GM19025 (cell line): ENCODE data around the gene LYL1.
A peak's percentile ranks its signal among the peaks of the same experiment; 100 is the strongest.
"Not testable (repeated sequence)": the region's sequence is repeated elsewhere in the genome, so short reads cannot be mapped to it uniquely, and the experiment has no call there.

Experiments
- ATAC-seq: cut with Tn5 transposase; IDR thresholded peaks from one replicate; pipeline ENCODE4 v1.9.1; 2021; ENCODE audit warnings: mild to moderate bottlenecking, low read depth, moderate library complexity; ENCODE audit not compliant: unreplicated experiment

The LYL1 gene

GRCh38 chr19:13102666-13103580 is at the start of gene LYL1:
TSS of gene LYL1 (minus strand) at chr19:13102858. CDS start at chr19:13101171, 1,687 bp downstream.
- peak; percentile 33 for ATAC-seq

DNA sequence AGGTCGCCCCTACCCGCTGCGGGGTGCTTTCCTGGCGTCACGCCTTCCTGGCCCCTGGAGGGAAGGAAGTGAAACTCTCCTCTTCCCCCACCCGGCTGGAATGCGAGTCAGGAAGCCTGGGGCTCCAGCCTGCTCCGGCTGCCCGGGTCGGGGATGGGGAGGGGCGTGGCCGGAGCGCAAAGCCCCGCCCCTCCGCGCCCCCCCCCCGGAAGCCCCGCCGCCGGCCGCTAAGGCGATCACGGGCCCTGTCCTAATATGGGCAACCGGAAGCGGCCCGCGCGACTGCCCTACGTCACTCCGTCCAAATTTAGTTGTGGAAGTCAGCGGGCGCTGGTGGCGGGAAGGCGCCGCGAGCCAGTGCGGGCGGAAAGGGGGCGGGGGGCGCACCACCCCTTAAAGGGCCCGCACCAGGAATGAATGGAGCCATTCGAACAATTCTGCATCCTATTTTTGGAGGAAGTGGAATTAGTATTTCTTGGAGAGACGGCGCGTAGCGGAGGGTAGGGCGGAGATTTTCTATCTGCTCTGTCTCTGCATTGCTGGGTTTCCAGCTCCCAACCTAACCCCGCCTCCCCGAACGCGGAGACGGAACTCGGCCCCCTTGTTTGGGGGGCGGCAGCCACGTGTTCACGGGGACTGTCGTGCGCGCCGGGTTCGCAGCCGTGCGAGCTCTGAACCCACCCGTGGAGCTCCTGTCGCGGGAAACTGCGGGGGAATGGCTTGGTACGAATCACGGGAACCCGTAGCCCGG is 49.1 kb upstream of the LYL1 start:
- ATAC-seq = peak; percentile 42

GRCh38 chr19:13150931-13151604 is 48.4 kb upstream of the LYL1 start:
- no peak for ATAC-seq

- peak; percentile 34 for ATAC-seq
Observed at GRCh38 chr19:13150187-13150930, 47.7 kb upstream of the LYL1 start, which contains the start of the genes IER2 and STX10. TSS of gene IER2 (plus strand) at chr19:13150411. CDS start at chr19:13153187, 2,776 bp downstream. TSS of gene STX10 (minus strand) at chr19:13150375. CDS start at chr19:13150173, 202 bp downstream.

DNA sequence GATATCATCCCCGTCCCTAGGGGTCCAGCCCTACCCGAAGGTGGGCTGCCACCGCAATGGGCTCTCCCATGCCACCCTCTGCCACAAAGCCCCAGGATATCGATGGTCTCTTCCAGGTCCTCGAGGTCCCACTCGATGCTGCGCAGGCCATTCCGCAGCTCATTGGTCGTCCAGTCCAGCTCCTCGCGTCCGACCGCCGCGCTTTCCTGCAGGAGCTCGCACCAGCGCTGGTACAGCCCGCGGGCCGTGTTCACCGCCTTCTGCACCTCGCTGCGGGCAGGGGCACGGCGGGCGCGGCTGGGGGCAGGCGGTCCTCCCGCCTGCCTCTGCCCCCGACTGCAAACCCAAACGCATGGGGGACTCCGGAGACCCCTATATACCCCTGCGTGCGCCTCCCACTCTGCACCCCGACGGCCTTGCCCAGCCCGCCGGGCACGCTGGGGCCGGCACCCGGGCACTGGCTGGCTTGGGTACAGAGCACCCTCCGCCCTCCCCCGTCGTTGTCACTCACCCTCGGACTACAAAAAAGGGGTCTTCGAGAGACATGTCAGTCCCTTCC is 47.0 kb upstream of the LYL1 start:
- peak; percentile 1 for ATAC-seq

- not testable (repeated sequence) for ATAC-seq
Observed at GRCh38 chr19:13149173-13149627, 46.5 kb upstream of the LYL1 start.

GRCh38 chr19:13146763-13147563 is 44.3 kb upstream of the LYL1 start:
- no peak for ATAC-seq

DNA sequence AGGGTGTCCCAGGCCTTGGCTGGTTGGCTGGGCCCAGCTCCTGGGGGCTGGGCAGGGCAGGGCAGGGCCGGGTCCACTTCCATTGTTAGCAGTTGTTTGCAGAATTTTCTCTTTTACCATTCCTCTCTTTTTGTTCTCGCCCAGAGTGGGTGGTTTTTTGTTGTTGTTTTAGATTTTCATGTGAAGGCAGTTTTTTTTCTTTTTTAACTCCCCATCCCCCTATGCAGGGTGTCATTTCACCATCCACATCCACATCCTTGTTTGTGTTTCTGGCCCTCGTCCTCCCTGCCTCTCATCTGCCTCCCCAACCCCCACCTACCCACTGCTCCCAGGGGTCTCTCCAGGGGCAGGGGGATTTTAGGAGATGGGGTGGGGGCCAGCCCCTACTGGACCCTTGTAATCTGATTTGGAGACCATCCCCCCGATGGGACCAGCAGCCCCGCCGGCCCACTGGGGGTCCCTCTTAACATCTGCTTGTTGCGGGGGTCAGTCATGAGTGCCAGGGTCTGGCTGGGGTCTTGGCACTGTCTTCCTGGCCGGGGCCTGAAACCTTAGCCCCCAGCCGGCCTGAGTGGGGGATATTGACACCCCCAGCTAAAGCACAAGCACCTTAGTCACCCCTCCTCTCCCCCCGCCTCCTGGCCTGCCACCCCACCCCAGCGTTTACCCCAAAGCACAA is 37.1 kb upstream of the LYL1 start:
- ATAC-seq = no peak

- ATAC-seq = no peak
Observed at GRCh38 chr19:13138916-13139198, 36.2 kb upstream of the LYL1 start.

DNA sequence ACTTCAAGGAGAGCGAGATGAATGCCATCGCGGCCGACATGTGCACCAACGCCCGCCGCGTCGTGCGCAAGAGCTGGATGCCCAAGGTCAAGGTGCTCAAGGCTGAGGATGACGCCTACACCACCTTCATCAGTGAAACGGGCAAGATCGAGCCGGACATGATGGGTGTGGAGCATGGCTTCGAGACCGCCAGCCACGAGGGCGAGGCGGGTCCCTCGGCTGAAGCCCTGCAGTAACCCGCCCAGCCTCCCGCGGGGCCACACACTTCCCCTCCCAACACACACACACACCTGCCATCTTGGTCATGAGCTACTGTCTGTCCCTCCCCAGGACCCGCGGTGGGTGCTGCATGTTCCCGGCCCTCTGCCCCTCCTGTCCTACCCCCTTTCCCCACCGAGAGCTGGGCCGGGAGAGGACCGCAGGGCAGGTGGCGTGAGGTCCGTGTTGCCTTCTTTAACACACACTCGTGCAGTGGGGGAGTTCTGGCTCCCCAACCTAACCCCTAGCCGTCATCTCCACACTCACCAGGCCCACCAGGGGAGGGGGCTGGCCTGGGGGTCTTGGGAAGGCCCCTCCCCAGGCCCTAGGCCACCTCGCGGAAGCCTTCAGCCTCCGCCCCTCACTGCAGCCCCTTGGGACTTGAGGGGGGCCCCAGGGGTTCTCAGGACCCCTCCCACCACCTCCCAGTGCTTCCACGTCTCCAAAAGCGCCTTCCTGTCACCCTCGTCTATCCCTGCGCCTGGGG is 35.7 kb upstream of the LYL1 start:
- no peak for ATAC-seq

DNA sequence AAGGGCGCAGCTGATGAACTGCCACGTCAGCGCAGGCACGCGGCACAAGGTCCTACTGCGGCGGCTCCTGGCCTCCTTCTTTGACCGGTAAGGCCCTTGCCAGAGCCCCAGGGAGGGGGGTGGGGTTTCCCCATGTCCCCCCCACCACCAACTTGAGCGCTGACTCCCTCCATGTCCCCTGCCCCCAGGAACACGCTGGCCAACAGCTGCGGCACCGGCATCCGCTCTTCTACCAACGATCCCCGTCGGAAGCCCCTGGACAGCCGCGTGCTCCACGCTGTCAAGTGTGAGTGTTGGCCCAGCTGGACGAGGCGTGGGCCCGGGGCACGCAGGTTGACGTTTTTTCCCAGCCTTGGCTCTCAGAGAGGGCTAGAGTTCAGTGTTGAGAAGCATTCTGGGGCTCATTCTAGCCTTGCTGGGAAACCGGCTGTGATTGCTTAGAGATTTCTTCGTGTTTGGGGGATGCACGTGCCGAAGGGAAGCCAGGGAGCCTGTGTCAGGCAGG is 34.7 kb upstream of the LYL1 start:
- ATAC-seq = no peak

DNA sequence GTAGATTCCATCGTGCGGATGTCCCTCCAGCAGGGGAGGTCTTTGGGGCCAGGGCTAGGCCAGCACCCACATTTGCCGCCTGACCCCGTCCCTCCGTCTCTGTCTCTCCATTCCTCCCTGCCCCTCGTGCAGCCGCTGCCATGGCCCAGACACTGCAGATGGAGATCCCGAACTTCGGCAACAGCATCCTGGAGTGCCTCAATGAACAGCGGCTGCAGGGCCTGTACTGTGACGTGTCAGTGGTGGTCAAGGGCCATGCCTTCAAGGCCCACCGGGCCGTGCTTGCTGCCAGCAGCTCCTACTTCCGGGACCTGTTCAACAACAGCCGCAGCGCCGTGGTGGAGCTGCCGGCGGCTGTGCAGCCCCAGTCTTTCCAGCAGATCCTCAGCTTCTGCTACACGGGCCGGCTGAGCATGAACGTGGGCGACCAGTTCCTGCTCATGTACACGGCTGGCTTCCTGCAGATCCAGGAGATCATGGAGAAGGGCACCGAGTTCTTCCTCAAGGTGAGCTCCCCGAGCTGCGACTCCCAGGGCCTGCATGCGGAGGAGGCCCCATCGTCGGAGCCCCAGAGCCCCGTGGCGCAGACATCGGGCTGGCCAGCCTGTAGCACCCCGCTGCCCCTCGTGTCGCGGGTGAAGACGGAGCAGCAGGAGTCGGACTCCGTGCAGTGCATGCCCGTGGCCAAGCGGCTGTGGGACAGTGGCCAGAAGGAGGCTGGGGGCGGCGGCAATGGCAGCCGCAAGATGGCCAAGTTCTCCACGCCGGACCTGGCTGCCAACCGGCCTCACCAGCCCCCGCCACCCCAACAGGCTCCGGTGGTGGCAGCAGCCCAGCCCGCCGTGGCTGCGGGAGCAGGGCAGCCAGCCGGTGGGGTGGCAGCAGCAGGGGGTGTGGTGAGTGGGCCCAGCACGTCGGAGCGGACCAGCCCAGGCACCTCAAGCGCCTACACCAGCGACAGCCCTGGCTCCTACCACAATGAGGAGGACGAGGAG is 32.7 kb upstream of the LYL1 start:
- no peak for ATAC-seq

DNA sequence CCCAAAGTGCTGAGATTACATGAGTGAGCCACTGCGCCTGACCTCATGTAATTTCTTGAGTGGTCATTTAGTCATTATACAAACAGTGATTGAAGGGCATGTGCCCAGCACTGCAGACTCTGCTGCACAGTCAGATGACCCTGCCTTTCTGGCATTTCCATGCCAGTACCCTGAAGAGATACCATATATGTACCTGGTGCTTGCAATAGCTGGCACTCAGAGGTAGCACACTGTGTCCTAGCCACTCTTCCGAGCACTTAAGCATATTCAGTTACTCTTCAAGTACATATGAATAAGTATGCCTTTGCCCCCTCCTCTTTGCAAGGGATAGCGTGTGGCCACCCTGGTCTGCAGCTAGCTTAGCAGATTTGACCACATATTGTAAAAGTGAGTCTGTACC is 32.0 kb upstream of the LYL1 start:
- ATAC-seq = no peak

DNA sequence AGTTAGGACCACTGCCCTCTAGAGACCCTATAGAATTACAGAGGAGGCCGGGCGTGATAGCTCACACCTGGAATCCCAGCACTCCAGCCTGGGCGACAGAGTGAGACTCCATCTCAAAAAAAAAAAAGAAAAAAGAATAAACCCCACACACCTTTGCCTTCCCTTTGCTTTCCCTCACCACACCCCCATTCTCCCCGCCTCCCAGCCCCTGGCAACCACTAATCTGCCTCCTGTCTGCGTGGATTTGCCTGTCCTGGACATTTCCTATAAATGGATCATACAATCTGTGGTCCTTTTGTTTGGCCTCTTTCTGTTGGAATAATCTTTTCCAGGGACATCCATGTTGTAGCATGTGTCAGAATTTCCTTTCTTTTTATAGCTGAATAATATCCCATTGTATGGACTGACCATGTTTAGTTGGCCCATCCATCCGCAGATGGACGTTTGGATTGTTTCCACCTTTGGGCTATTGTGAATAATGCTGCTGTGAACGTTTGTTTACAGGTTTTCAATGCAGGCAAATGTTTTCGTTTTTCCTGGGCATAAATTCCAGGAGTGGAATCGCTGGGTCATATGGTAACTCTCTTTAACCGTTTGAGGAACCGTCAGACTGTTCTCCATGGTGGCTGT is 30.7 kb upstream of the LYL1 start:
- ATAC-seq = no peak

- no peak for ATAC-seq
Observed at GRCh38 chr19:13132471-13133180, 30.0 kb upstream of the LYL1 start.
